NCI-H2107 (cell line): Measurements from ENCODE around the gene CUX1.

Experiments
- DNase-seq: peaks from one replicate; lab custom pipeline; 2025; lab: John Stamatoyannopoulos, UW

Gene CUX1

GRCh38 chr7:102248456-102249395 is 431.3 kb downstream of the CUX1 start:
- DNase-seq = no peak

- no peak for DNase-seq
Measured at GRCh38 chr7:102251531-102252365, 434.3 kb downstream of the CUX1 start.

- DNase-seq = no peak
Measured at GRCh38 chr7:102252366-102252982, 435.0 kb downstream of the CUX1 start.

DNA sequence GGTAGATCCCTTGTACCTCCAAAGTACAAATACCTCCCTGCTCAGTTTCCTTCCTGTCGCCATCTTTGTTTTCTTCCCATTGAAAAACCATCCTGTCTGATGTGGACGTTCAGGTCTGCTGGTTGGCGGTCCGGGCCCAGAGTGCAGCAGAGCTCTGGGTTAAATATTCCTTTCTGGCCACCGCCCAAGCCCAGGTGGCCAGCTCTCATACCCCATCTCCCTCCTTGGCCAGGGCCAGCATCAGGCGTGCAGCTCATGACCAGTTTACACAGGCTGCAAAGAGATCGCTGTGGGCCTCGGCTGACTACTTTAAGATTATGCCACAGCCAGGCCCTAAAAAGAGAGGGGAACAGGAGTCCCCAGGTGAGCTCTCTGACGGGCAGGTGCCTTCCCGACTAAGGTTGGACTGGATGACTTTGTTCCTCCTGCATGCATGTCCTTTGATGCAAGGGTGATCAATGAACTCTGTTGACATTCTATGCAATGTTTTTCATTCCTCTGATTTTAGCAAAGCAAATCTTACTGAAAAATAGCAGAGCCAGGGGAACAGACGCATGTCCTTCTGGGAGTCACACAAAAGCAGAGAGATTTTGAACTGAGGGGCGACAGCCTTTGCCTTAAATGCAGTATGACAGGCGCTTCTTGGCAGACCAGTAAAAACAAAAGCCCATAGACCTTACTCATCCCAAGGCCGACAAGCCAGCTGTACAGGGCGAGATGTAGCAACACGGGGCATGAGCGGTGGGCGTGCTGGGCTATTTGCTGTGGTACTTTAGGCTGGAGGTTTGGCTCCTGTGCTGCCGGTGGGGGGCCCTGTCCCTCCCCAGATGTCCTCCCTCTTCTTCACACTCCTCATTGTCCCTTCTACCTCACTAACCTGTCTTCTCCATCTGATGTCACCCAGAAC is 435.9 kb downstream of the CUX1 start:
- no peak for DNase-seq

- DNase-seq = no peak
Measured at GRCh38 chr7:102253973-102254370, 436.5 kb downstream of the CUX1 start.

DNA sequence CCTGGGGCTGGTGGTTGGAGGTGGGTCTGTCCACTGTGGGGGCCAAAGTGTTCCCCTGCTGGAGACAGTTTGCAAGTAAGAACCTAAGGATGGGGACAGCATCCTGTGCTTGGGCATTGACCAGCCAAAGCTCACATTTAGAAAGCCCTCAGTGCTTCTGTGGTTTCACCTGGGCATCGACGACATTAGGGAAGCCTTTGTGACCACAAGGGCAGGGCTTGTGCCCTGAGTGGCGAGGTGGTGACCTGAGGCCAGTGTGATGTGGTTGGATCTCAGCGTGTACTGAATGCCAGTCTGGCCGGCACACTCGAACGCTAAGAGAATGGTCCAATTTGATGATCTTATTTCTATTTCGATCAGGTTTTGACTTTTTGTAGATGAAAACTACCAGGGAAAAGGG is 437.1 kb downstream of the CUX1 start:
- DNase-seq = no peak

GRCh38 chr7:102255501-102255900 is 438.1 kb downstream of the CUX1 start:
- DNase-seq = no peak

GRCh38 chr7:102255916-102256315 is 438.5 kb downstream of the CUX1 start:
- DNase-seq = no peak

DNA sequence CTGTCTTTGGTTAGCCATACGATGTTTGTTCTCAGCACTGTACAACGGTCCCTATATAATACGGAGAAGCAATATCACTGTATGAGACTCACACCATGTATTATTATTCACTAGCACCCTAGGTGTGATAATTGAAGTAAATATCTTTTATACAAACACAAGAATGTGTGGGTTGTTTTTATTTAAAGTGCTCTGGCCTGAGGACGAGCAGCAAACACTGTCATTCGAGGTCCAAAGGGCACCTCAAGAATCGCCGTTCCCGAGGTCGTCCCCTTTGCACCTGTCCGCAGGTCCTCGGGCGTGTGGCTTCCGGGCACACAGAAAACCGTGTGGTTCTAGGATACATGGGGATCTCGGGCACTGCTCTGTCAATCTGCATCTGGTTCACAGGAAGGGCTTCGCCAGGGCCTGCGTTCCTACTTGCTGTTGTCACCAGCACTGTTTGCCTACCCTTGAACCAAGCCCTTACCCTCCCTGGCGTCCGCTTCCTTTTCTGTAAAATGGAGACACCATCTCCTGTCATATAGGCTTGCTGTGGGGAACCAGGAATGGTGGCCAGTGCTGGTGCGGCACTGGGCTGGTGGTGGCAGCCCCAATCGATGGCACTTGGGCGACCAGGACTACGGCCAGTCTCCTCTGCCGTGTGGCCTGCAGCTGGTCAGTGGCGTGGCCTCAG is 440.8 kb downstream of the CUX1 start:
- DNase-seq = no peak

- no peak for DNase-seq
Measured at GRCh38 chr7:102258749-102259107, 441.3 kb downstream of the CUX1 start.

- no peak for DNase-seq
Measured at GRCh38 chr7:102260856-102261255, 443.4 kb downstream of the CUX1 start.

DNA sequence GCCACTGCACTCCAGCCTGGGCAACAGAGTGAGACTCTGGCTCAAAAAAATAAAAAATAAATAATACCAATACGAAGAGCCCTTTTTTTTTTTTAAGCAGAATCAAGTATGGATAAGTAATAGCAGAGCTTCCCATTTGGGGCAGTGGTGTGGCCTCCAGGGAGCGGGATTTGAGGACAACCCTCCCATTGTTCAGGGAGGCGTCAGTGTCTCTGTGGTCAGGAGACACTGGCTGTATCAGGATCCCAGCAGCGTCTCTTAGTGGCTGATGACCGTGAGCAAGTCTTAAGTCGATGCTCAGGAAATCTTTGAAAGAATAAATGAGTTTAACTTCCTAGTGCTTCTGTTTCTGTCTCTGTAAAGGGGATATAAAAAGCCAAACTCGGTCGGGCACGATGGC is 444.0 kb downstream of the CUX1 start:
- DNase-seq = no peak

GRCh38 chr7:102262546-102262945 is 445.1 kb downstream of the CUX1 start:
- no peak for DNase-seq

- no peak for DNase-seq
Measured at GRCh38 chr7:102264367-102264891, 447.0 kb downstream of the CUX1 start.

DNA sequence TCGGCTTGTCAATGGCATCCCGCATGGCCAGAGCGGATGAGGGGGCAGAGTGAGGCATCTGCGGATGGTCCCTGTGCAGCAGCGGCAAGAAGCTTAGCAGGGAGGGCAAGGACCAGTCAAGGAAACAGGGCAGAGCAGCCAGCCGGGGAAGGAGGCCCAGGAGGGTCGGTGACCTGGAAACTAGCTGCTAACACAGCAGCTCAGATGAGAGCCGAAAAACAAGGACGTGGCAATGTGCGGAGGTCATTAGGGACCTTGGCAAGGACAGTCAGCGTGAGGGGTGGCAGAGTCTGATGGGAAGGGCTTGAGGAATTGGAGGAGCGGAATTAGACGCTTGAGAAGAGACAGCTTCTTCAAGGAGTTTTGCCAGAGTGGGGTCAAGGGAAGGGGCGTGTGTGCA is 449.1 kb downstream of the CUX1 start:
- DNase-seq = no peak

DNA sequence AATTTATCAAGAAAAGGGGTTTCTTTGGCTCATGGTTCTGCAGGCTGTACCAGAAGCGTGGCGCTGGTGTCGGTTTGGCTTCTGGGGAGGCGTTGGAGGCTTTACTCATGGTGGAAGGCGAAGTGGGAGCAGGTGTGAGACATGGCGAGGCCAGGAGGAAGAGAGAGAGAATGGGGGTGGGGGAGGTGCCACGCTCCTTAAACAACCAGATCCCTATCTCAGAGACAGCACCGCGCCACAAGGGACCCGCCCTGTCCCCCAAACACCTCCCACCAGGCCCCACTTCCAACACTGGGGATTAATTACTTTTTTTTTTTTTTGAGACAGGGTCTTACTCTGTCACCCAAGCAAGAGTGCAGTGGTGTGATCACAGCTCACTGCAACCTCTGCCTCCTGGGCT is 451.2 kb downstream of the CUX1 start:
- DNase-seq = no peak

- DNase-seq = no peak
Measured at GRCh38 chr7:102270178-102270887, 452.9 kb downstream of the CUX1 start.

DNA sequence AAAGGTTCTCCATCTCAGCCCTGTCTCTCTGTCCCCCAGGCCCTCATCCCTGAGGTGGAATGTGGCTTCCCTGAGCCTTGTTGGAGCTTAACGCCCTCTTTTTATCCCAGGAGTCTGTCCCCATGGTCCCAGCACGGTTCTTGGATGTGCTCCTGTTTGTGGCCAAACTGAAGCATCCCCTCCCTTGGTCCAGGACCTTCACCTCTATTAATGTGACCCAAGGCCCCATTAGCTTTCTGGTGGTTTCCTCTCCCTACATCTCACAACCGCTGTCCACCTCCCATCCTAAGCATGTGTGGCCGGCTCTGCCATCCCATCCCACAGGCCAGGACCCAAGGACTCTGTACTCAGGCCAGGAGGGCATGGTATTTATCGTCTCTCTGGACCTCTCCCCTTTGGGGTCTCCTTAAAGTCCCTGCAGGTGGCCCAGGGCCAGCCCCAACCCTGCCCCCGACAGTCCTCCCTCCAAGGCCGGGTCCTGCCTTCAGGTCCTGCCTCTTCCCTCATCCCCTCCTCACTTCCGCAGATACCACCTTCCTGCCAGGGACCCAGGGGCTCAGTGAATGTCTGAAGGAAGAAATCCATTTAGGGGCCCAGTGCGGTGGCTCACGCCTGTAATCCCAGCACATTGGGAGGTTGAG is 453.9 kb downstream of the CUX1 start:
- DNase-seq = no peak

GRCh38 chr7:102272075-102272916 is 454.9 kb downstream of the CUX1 start:
- peak; percentile 18 for DNase-seq
